Upper lobe of left lung (tissue), 6 donors: ENCODE measurements around the gene CD68. TPM values are rescaled to one million over a fixed set of nuclear protein-coding genes. Genes with fewer than 3 reads are reported as not detected.

Experiments used
- ATAC-seq, 2 donors: fragments of 200-7000 bp; cut with Tn5 transposase; one replicate each; pipeline ENCODE4 v1.9.1; 2022; ENCODE audit warnings: mild to moderate bottlenecking in 2 of 2, moderate library complexity in 2 of 2; ENCODE audit not compliant: low FRiP score in 2 of 2
- DNase-seq, 2 donors: peaks; one replicate each; pipeline ENCODE4 v3.0.0-alpha.2; 2019 to 2020
- H3K27ac ChIP-seq, 4 donors: fragments of 200-600 bp; sonication (generic); one replicate each; pipeline ENCODE4 v1.5.1; 2016 to 2019
- H3K27me3 ChIP-seq, 4 donors: fragments of 200-600 bp; sonication (generic); one replicate each; pipeline ENCODE4 v1.5.1; 2017 to 2019
- H3K36me3 ChIP-seq, 4 donors: fragments of 200-600 bp; sonication (generic); one replicate each; pipeline ENCODE4 v1.5.1; 2016 to 2019
- H3K4me1 ChIP-seq, 4 donors: fragments of 200-600 bp; sonication (generic); one replicate each; pipeline ENCODE4 v1.5.1; 2018 to 2019
- H3K4me3 ChIP-seq, 4 donors: fragments of 200-600 bp; sonication (generic); one replicate each; pipeline ENCODE4 v1.5.1; 2017 to 2019; ENCODE audit warnings: mild to moderate bottlenecking in 2 of 4, moderate library complexity in 1 of 4
- H3K9me3 ChIP-seq, 4 donors: fragments of 200-600 bp; sonication (generic); one replicate each; pipeline ENCODE4 v1.5.1; 2018 to 2019
- EP300 ChIP-seq, 4 donors: sonication (generic); formaldehyde crosslinking; IDR thresholded peaks; one replicate each; pipeline ENCODE4 v1.5.1; 2017; ENCODE audit warnings: antibody characterized with exemption in 4 of 4, control low read depth in 2 of 4
- POLR2A ChIP-seq, 4 donors: fragments of 450-650 bp; IDR thresholded peaks; one replicate each; pipeline ENCODE4 v1.5.1; 2016 to 2017; ENCODE audit warnings: antibody characterized with exemption in 4 of 4, mild to moderate bottlenecking in 2 of 4
- POLR2AphosphoS5 ChIP-seq, 2 donors: sonication (generic); formaldehyde crosslinking; IDR thresholded peaks; one replicate each; pipeline ENCODE4 v1.5.1; 2017; ENCODE audit warnings: antibody characterized with exemption in 2 of 2
- WGBS, 2 donors: methylation state at CpG; one replicate each; pipeline ENCODE4 v1.1.5; 2017 to 2018; 5-methylcytosine and 5-hydroxymethylcytosine counted together
- total RNA-seq, 6 donors: library from RNA; depleted of rRNA in 4 of 6; stranded (reverse); fragments of >200 nt in 4 of 6; gene quantifications; one replicate each; pipeline versions ENCODE4 v1.1.0 to v1.2.1, GENCODE V29; 2016 to 2021
- TF ChIP-seq, protein P1 (sequence below), 6 experiments: fragments of 450-650 bp in 4 of 6; fragments of 200-600 bp in 2 of 6; sonication (generic) in 2 of 6; IDR thresholded peaks; one replicate each; pipeline ENCODE4 v1.5.1; 2016 to 2019; ENCODE audit warnings: antibody characterized with exemption in 6 of 6
- donor health status: DM: no; HTN: no; CAD: no; lungs with moderate emphysema.
- donor health status: DM: no; HTN: yes; CAD: no; lungs with severe emphysema.

CD68 gene
- total RNA-seq, 6 donors from 2014 or later = 76.5 to 500 (median 260) TPM

- peaks cover 19 to 25% (median 22%) of the 10 kb centered on the region in 4 donors for H3K4me1 ChIP-seq
- H3K4me3 ChIP-seq = no peak overlapping the region
- peaks cover 19 to 64% (median 58%) of the 10 kb centered on the region in 4 donors for H3K36me3 ChIP-seq
- no peaks in the 10 kb centered on the region for H3K9me3 ChIP-seq
- DNase-seq (no peak), ATAC-seq (no peak)
- H3K27ac ChIP-seq = no peak overlapping the region
- H3K27me3 ChIP-seq = no peaks in the 10 kb centered on the region
- TF ChIP-seq POLR2AphosphoS5 (IDR thresholded peaks at IDR 0.05) = no peak
- 94% methylated on average over 10 of the region's 10 CpGs for WGBS, 2 donors
Measured at GRCh38 chr17:7570351-7570750, 9.1 kb upstream of the CD68 start.

- Histone ChIP-seq H3K36me3 (peaks cover 31 to 64% (median 58%) of the 10 kb centered on the region in 4 donors), H3K27ac (peak overlapping the region; percentile 88 to 100 (median 89)), H3K9me3 (no peaks in the 10 kb centered on the region), H3K4me1 (peaks cover 31 to 40% (median 39%) of the 10 kb centered on the region in 4 donors), H3K27me3 (no peaks in the 10 kb centered on the region), H3K4me3 (peak overlapping the region; percentile 23 to 100 (median 53))
- no peak for DNase-seq
- ATAC-seq = no peak
- TF ChIP-seq POLR2AphosphoS5 (IDR thresholded peaks at IDR 0.05) = peak in 1 of 2 donors; percentile 80
- no peak for TF ChIP-seq POLR2A (IDR thresholded peaks at IDR 0.05)
- peak in 1 of 4 donors; percentile 73 for TF ChIP-seq EP300 (IDR thresholded peaks at IDR 0.05)
- 1 to 4% methylated on average over 3 to 11 of the region's 11 CpGs for WGBS, 2 donors
Measured at GRCh38 chr17:7572338-7572587, 7.2 kb upstream of the CD68 start.

- H3K36me3 ChIP-seq = peaks cover 36 to 65% (median 58%) of the 10 kb centered on the region in 4 donors
- TF ChIP-seq, protein P1, sequence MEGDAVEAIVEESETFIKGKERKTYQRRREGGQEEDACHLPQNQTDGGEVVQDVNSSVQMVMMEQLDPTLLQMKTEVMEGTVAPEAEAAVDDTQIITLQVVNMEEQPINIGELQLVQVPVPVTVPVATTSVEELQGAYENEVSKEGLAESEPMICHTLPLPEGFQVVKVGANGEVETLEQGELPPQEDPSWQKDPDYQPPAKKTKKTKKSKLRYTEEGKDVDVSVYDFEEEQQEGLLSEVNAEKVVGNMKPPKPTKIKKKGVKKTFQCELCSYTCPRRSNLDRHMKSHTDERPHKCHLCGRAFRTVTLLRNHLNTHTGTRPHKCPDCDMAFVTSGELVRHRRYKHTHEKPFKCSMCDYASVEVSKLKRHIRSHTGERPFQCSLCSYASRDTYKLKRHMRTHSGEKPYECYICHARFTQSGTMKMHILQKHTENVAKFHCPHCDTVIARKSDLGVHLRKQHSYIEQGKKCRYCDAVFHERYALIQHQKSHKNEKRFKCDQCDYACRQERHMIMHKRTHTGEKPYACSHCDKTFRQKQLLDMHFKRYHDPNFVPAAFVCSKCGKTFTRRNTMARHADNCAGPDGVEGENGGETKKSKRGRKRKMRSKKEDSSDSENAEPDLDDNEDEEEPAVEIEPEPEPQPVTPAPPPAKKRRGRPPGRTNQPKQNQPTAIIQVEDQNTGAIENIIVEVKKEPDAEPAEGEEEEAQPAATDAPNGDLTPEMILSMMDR (IDR thresholded peaks at IDR 0.05) = peak in 3 of 6 experiments; percentile 8 to 27 (median 25)
- TF ChIP-seq POLR2A (IDR thresholded peaks at IDR 0.05) (peak; percentile 87 to 99 (median 97)), POLR2AphosphoS5 (IDR thresholded peaks at IDR 0.05) (peak; percentile 98 to 99), EP300 (IDR thresholded peaks at IDR 0.05) (no peak)
- peak overlapping the region; percentile 97 to 100 (median 98) for H3K27ac ChIP-seq
- peaks cover 31 to 45% (median 42%) of the 10 kb centered on the region in 4 donors for H3K4me1 ChIP-seq
- no peaks in the 10 kb centered on the region for H3K27me3 ChIP-seq
- peak overlapping the region; percentile 75 to 100 (median 82) for H3K4me3 ChIP-seq
- peak; percentile 99 for DNase-seq
- 0% methylated on average over 33 to 41 of the region's 73 CpGs for WGBS, 2 donors
- no peaks in the 10 kb centered on the region for H3K9me3 ChIP-seq
- peak; percentile 96 to 97 for ATAC-seq
Measured at GRCh38 chr17:7572588-7573323, 6.7 kb upstream of the CD68 start.

GRCh38 chr17:7573324-7574080 is 5.9 kb upstream of the CD68 start:
- peaks cover 35 to 53% (median 45%) of the 10 kb centered on the region in 4 donors for H3K4me1 ChIP-seq
- peak overlapping the region; percentile 97 to 100 (median 98) for H3K27ac ChIP-seq
- ATAC-seq (peak; percentile 83 to 90), DNase-seq (peak; percentile 92 to 96)
- WGBS, 2 donors = 0% methylated on average over 12 to 42 of the region's 71 CpGs
- no peaks in the 10 kb centered on the region for H3K9me3 ChIP-seq
- no peaks in the 10 kb centered on the region for H3K27me3 ChIP-seq
- TF ChIP-seq EP300 (IDR thresholded peaks at IDR 0.05) (peak in 1 of 4 donors; percentile 89), POLR2AphosphoS5 (IDR thresholded peaks at IDR 0.05) (peak; percentile 94 to 96), POLR2A (IDR thresholded peaks at IDR 0.05) (peak in 1 of 4 donors; percentile 44)
- TF ChIP-seq, protein P1 (IDR thresholded peaks at IDR 0.05) = peak in 1 of 6 experiments; percentile 5
- peaks cover 42 to 71% (median 62%) of the 10 kb centered on the region in 4 donors for H3K36me3 ChIP-seq
- H3K4me3 ChIP-seq = peak overlapping the region; percentile 75 to 100 (median 82)

DNA sequence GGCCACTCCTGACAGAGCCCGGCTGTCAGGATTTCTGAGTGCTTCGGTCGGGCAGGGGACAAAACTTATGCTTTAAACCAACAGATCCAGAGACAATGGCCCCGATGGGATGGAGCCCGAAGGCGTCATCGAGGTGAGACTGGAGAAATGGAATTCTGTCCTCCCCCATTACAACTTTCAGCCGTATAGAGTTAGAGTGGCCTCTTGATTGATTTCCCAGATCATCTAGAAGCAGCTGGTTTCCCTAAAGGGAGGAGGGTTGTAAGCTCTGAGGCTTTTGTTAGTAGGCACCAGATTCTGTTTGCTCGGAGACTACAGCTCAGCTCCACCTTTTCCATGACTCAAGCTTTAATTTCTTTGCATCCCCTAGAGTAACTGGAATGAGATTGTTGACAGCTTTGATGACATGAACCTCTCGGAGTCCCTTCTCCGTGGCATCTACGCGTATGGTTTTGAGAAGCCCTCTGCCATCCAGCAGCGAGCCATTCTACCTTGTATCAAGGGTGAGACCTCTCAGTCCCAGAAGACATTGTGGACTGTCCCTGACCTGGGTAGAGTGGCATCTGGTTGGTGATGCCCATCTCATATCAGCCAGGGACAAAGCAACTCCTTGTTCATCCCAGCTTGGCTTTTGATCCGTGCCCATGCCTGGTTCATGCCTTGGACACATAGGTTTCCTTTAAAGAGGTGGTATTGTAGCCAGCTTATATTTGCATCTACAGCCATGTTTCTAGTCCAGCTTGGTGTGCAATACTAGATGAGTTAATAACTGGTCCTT is 5.1 kb upstream of the CD68 start:
- Histone ChIP-seq H3K4me1 (peaks cover 44 to 61% (median 53%) of the 10 kb centered on the region in 4 donors), H3K9me3 (no peaks in the 10 kb centered on the region), H3K27me3 (no peaks in the 10 kb centered on the region), H3K36me3 (peaks cover 44 to 73% (median 62%) of the 10 kb centered on the region in 4 donors), H3K4me3 (peak overlapping the region; percentile 75 to 100 (median 82)), H3K27ac (peak overlapping the region; percentile 97 to 100 (median 98))
- DNase-seq = no peak
- ATAC-seq = no peak
- WGBS, 2 donors = 24 to 31% methylated on average over 14 to 15 of the region's 15 CpGs
- TF ChIP-seq POLR2AphosphoS5 (IDR thresholded peaks at IDR 0.05) (peak in 1 of 2 donors; percentile 6), POLR2A (IDR thresholded peaks at IDR 0.05) (no peak)
